Left lung (tissue), 10 donors: ENCODE data around the gene AP2A2. TPM values are rescaled to one million over a fixed set of nuclear protein-coding genes. Genes with fewer than 3 reads are reported as not detected.

Experiments
- ATAC-seq: fragments of 200-7000 bp; cut with Tn5 transposase; one replicate; pipeline ENCODE4 v1.9.1; 2020; ENCODE audit warnings: moderate library complexity
- DNase-seq, 4 donors: peaks; one replicate each; pipeline ENCODE4 v3.0.0-alpha.2; 2013 to 2020
- H3K27ac ChIP-seq, 2 donors: fragments of 200-600 bp; sonication (generic) in 1 of 2; one replicate each; pipeline versions ENCODE4 v1.5.0 to v1.8.0; 2020 to 2021
- H3K27me3 ChIP-seq, 2 donors: fragments of 200-600 bp; sonication (generic) in 1 of 2; one replicate each; pipeline versions ENCODE4 v1.5.0 to v1.8.0; 2020 to 2021
- H3K36me3 ChIP-seq, 2 donors: fragments of 200-600 bp; sonication (generic) in 1 of 2; one replicate each; pipeline versions ENCODE4 v1.5.0 to v1.8.0; 2020 to 2021
- H3K4me1 ChIP-seq, 2 donors: fragments of 200-600 bp; one replicate each; pipeline ENCODE4 v1.8.0; 2021
- H3K4me3 ChIP-seq, 2 donors: fragments of 200-600 bp; sonication (generic) in 1 of 2; one replicate each; pipeline versions ENCODE4 v1.5.0 to v1.8.0; 2020 to 2021; ENCODE audit warnings: mild to moderate bottlenecking in 1 of 2
- H3K9me3 ChIP-seq, 2 donors: fragments of 200-600 bp; sonication (generic) in 1 of 2; one replicate each; pipeline versions ENCODE4 v1.5.0 to v1.8.0; 2020 to 2021
- CTCF ChIP-seq, 2 donors: fragments of 200-600 bp; sonication (generic) in 1 of 2; IDR thresholded peaks; one replicate each; pipeline versions ENCODE4 v1.5.0 to v1.8.0; 2021; ENCODE audit warnings: antibody characterized with exemption in 2 of 2
- intact Hi-C, 2 donors: fragments of 100-400 bp; cut with DNase I; formaldehyde crosslinking; loops; one replicate each; pipeline versions ENCODE4 v1.11.2 to v1.14.2; 2022
- polyA plus RNA-seq, 6 donors: library from polyadenylated mRNA; unstranded; fragments of 120-200 nt; gene quantifications; one replicate each; pipeline ENCODE4 v1.2.1, GENCODE V29; 2013; ENCODE audit not compliant: insufficient read length in 6 of 6
- total RNA-seq, 2 donors: library from RNA; stranded (reverse); fragmentation: NEBNext Ultra II Directional; extraction: Animal tissue kit (Norgen Biotek cat#: 25700); gene quantifications; one replicate each; pipeline ENCODE4 v1.2.1, GENCODE V29; 2021
- donor health status: DM: no; HTN: yes; CAD: no.
- donor health status: DM: no; HTN: no; CAD: no.

The AP2A2 gene
- total and polyA plus RNA-seq, 8 donors, result 77.0 to 98.4 (median 83.0) TPM

GRCh38 chr11:928786-929185, 3.1 kb downstream of the AP2A2 start:
- no peak overlapping the region for H3K4me3 ChIP-seq
- H3K4me1 ChIP-seq, result peaks cover 56 to 85% of the 10 kb centered on the region in 2 donors
- no peak for TF ChIP-seq CTCF (IDR thresholded peaks at IDR 0.05)
- no peaks in the 10 kb centered on the region for H3K9me3 ChIP-seq
- H3K27me3 ChIP-seq, result no peaks in the 10 kb centered on the region
- H3K27ac ChIP-seq, result peak overlapping the region in 1 of 2 donors; percentile 33
- intact Hi-C loops, result no loop called here
- ATAC-seq (no peak), DNase-seq (no peak)
- H3K36me3 ChIP-seq, result peaks cover 0 to 17% of the 10 kb centered on the region in 2 donors

- DNase-seq (no peak), ATAC-seq (no peak)
- no peak for TF ChIP-seq CTCF (IDR thresholded peaks at IDR 0.05)
- intact Hi-C loops, result no loop called here
- H3K36me3 ChIP-seq, result peaks cover 0 to 17% of the 10 kb centered on the region in 2 donors
- no peak overlapping the region for H3K4me3 ChIP-seq
- H3K27ac ChIP-seq, result peak overlapping the region in 1 of 2 donors; percentile 33
- no peaks in the 10 kb centered on the region for H3K9me3 ChIP-seq
- H3K27me3 ChIP-seq, result no peaks in the 10 kb centered on the region
- peaks cover 61 to 90% of the 10 kb centered on the region in 2 donors for H3K4me1 ChIP-seq
Measured at GRCh38 chr11:929405-929804, 3.7 kb downstream of the AP2A2 start.

- H3K9me3 ChIP-seq, result no peaks in the 10 kb centered on the region
- H3K4me3 ChIP-seq, result no peak overlapping the region
- TF ChIP-seq CTCF (IDR thresholded peaks at IDR 0.05), result no peak
- peaks cover 0 to 17% of the 10 kb centered on the region in 2 donors for H3K36me3 ChIP-seq
- ATAC-seq (no peak), DNase-seq (no peak)
- H3K4me1 ChIP-seq, result peaks cover 61 to 88% of the 10 kb centered on the region in 2 donors
- H3K27ac ChIP-seq, result peak overlapping the region in 1 of 2 donors; percentile 82
- intact Hi-C loops, result no loop called here
- no peaks in the 10 kb centered on the region for H3K27me3 ChIP-seq
Measured at GRCh38 chr11:931385-931784, 5.7 kb downstream of the AP2A2 start.

- H3K9me3 ChIP-seq, result no peaks in the 10 kb centered on the region
- no peak overlapping the region for H3K4me3 ChIP-seq
- ATAC-seq (peak; percentile 37), DNase-seq (no peak)
- H3K27me3 ChIP-seq, result no peaks in the 10 kb centered on the region
- H3K4me1 ChIP-seq, result peaks cover 64 to 88% of the 10 kb centered on the region in 2 donors
- H3K36me3 ChIP-seq, result peaks cover 0 to 12% of the 10 kb centered on the region in 2 donors
- intact Hi-C loops, result no loop called here
- peak overlapping the region; percentile 60 to 82 for H3K27ac ChIP-seq
- no peak for TF ChIP-seq CTCF (IDR thresholded peaks at IDR 0.05)
Measured at GRCh38 chr11:932435-932834, 6.8 kb downstream of the AP2A2 start.

GRCh38 chr11:933142-933851, 7.6 kb downstream of the AP2A2 start:
- no peak overlapping the region for H3K4me3 ChIP-seq
- peak; percentile 17 for ATAC-seq
- intact Hi-C loops, result no loop called here

More at GRCh38 chr11:933142-933851, 7.6 kb downstream of the AP2A2 start:
- Histone ChIP-seq H3K4me1 (peaks cover 58 to 90% of the 10 kb centered on the region in 2 donors), H3K27ac (peak overlapping the region; percentile 60 to 82), H3K36me3 (peaks cover 0 to 11% of the 10 kb centered on the region in 2 donors), H3K27me3 (no peaks in the 10 kb centered on the region), H3K9me3 (no peaks in the 10 kb centered on the region)
- DNase-seq, result no peak
- TF ChIP-seq CTCF (IDR thresholded peaks at IDR 0.05), result no peak
